ENCODE data around the gene SLC5A6.

Gene SLC5A6

GRCh38 chr2:27236626-27237025 lies 24.6 kb upstream of the SLC5A6 start:
- H3K27me3 ChIP-seq (ENCODE audit: control insufficient read depth, insufficient read depth, low read length), result no peaks in the 10 kb centered on the region
- no peak overlapping the region for H3K27ac ChIP-seq (ENCODE audit: low read length)
- H3K36me3 ChIP-seq (ENCODE audit: control insufficient read depth, insufficient read depth, low read length), result peaks cover 86% of the 10 kb centered on the region
- WGBS (ENCODE audit: insufficient coverage, insufficient read length), result no CpG with 5 or more reads among the region's 3 CpGs
- no peaks in the 10 kb centered on the region for H3K4me1 ChIP-seq (ENCODE audit: control insufficient read depth, insufficient read depth, low read length)
- H3K4me3 ChIP-seq (ENCODE audit: low read length), result no peak overlapping the region
- no peak for DNase-seq (ENCODE audit: low read depth, low spot score)
- H3K9me3 ChIP-seq (ENCODE audit: control insufficient read depth, insufficient read depth, low read length), result no peaks in the 10 kb centered on the region

DNA sequence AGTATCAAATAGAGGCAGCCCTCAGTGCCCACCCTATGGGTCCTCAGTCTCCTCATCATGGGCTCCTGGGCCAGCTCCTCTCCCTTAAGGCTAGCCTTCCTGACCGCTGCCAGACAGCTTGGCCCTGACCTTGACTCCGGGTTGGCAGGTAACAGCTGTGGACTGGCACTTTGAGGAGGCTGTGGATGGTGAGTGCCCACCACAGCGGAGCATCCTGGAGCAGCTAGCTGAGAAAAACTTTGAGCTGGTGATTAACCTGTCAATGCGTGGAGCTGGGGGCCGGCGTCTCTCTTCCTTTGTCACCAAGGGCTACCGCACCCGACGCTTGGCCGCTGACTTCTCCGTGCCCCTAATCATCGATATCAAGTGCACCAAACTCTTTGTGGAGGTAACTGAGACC lies 24.1 kb upstream of the SLC5A6 start:
- DNase-seq (ENCODE audit: low read depth, low spot score), result no peak
- Histone ChIP-seq H3K4me3 (ENCODE audit: low read length) (no peak overlapping the region), H3K4me1 (ENCODE audit: control insufficient read depth, insufficient read depth, low read length) (no peaks in the 10 kb centered on the region), H3K27me3 (ENCODE audit: control insufficient read depth, insufficient read depth, low read length) (no peaks in the 10 kb centered on the region), H3K36me3 (ENCODE audit: control insufficient read depth, insufficient read depth, low read length) (peaks cover 86% of the 10 kb centered on the region), H3K9me3 (ENCODE audit: control insufficient read depth, insufficient read depth, low read length) (no peaks in the 10 kb centered on the region), H3K27ac (ENCODE audit: low read length) (no peak overlapping the region)
- WGBS (ENCODE audit: insufficient coverage, insufficient read length), result no CpG with 5 or more reads among the region's 12 CpGs

- H3K4me3 ChIP-seq (ENCODE audit: low read length), result no peak overlapping the region
- WGBS (ENCODE audit: insufficient coverage, insufficient read length), result no CpG with 5 or more reads among the region's 14 CpGs
- H3K36me3 ChIP-seq (ENCODE audit: control insufficient read depth, insufficient read depth, low read length), result peaks cover 69% of the 10 kb centered on the region
- H3K27ac ChIP-seq (ENCODE audit: low read length), result no peak overlapping the region
- no peaks in the 10 kb centered on the region for H3K4me1 ChIP-seq (ENCODE audit: control insufficient read depth, insufficient read depth, low read length)
- no peak for DNase-seq (ENCODE audit: low read depth, low spot score)
- H3K27me3 ChIP-seq (ENCODE audit: control insufficient read depth, insufficient read depth, low read length), result no peaks in the 10 kb centered on the region
- no peaks in the 10 kb centered on the region for H3K9me3 ChIP-seq (ENCODE audit: control insufficient read depth, insufficient read depth, low read length)
Observed at GRCh38 chr2:27233341-27233740, 21.3 kb upstream of the SLC5A6 start.

- Histone ChIP-seq H3K9me3 (ENCODE audit: control insufficient read depth, insufficient read depth, low read length) (no peaks in the 10 kb centered on the region), H3K4me3 (ENCODE audit: low read length) (no peak overlapping the region), H3K27ac (ENCODE audit: low read length) (no peak overlapping the region), H3K27me3 (ENCODE audit: control insufficient read depth, insufficient read depth, low read length) (no peaks in the 10 kb centered on the region), H3K36me3 (ENCODE audit: control insufficient read depth, insufficient read depth, low read length) (peaks cover 61% of the 10 kb centered on the region), H3K4me1 (ENCODE audit: control insufficient read depth, insufficient read depth, low read length) (no peaks in the 10 kb centered on the region)
- no CpG with 5 or more reads among the region's 13 CpGs for WGBS (ENCODE audit: insufficient coverage, insufficient read length)
- DNase-seq (ENCODE audit: low read depth, low spot score), result no peak
Observed at GRCh38 chr2:27231921-27232320, 19.9 kb upstream of the SLC5A6 start.

DNA sequence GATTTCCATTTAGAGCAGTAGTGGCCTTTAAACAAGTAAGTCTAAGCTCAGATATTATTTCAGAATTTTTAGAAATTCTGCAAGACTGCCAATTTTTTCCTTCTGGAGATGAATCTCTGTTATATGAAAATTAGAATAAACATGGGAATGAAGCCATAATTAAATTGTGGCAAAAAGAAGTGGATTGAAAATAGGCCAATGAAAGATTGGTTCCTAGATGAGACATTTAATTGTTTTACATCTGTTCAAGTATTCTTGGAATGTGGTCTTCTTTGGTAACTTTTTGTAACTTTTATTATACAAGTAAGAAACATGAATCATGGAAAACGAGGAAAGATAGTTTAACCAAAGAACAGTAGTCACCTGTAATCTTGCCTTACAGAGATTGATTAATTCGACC lies 15.4 kb upstream of the SLC5A6 start:
- no peak for DNase-seq (ENCODE audit: low read depth, low spot score)
- Histone ChIP-seq H3K27ac (ENCODE audit: low read length) (no peak overlapping the region), H3K4me3 (ENCODE audit: low read length) (no peak overlapping the region), H3K9me3 (ENCODE audit: control insufficient read depth, insufficient read depth, low read length) (no peaks in the 10 kb centered on the region), H3K27me3 (ENCODE audit: control insufficient read depth, insufficient read depth, low read length) (no peaks in the 10 kb centered on the region), H3K36me3 (ENCODE audit: control insufficient read depth, insufficient read depth, low read length) (peaks cover 63% of the 10 kb centered on the region), H3K4me1 (ENCODE audit: control insufficient read depth, insufficient read depth, low read length) (no peaks in the 10 kb centered on the region)
- WGBS (ENCODE audit: insufficient coverage, insufficient read length), result no CpG with 5 or more reads among the region's 2 CpGs

DNA sequence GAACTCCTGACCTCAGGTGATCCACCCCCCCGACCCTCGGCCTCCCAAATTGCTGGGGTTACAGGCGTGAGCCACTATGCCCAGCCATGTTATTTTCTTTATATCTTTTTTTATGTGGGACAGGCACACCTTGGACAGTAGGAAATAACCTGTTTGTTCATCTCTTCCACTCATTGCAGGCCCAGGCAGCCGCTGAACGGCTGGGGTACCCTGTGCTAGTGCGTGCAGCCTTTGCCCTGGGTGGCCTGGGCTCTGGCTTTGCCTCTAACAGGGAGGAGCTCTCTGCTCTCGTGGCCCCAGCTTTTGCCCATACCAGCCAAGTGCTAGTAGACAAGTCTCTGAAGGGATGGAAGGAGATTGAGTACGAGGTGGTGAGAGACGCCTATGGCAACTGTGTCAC lies 13.5 kb upstream of the SLC5A6 start:
- Histone ChIP-seq H3K36me3 (ENCODE audit: control insufficient read depth, insufficient read depth, low read length) (peaks cover 59% of the 10 kb centered on the region), H3K4me1 (ENCODE audit: control insufficient read depth, insufficient read depth, low read length) (no peaks in the 10 kb centered on the region), H3K4me3 (ENCODE audit: low read length) (no peak overlapping the region), H3K9me3 (ENCODE audit: control insufficient read depth, insufficient read depth, low read length) (no peaks in the 10 kb centered on the region), H3K27me3 (ENCODE audit: control insufficient read depth, insufficient read depth, low read length) (no peaks in the 10 kb centered on the region), H3K27ac (ENCODE audit: low read length) (no peak overlapping the region)
- DNase-seq (ENCODE audit: low read depth, low spot score), result no peak
- no CpG with 5 or more reads among the region's 9 CpGs for WGBS (ENCODE audit: insufficient coverage, insufficient read length)

GRCh38 chr2:27223416-27223815 lies 11.3 kb upstream of the SLC5A6 start:
- no peak overlapping the region for H3K4me3 ChIP-seq (ENCODE audit: low read length)
- H3K27ac ChIP-seq (ENCODE audit: low read length), result no peak overlapping the region
- no peaks in the 10 kb centered on the region for H3K9me3 ChIP-seq (ENCODE audit: control insufficient read depth, insufficient read depth, low read length)
- no peak for DNase-seq (ENCODE audit: low read depth, low spot score)
- no peaks in the 10 kb centered on the region for H3K4me1 ChIP-seq (ENCODE audit: control insufficient read depth, insufficient read depth, low read length)
- H3K36me3 ChIP-seq (ENCODE audit: control insufficient read depth, insufficient read depth, low read length), result peaks cover 58% of the 10 kb centered on the region
- H3K27me3 ChIP-seq (ENCODE audit: control insufficient read depth, insufficient read depth, low read length), result no peaks in the 10 kb centered on the region
- WGBS (ENCODE audit: insufficient coverage, insufficient read length), result no CpG with 5 or more reads among the region's 6 CpGs

- H3K9me3 ChIP-seq (ENCODE audit: control insufficient read depth, insufficient read depth, low read length), result no peaks in the 10 kb centered on the region
- WGBS (ENCODE audit: insufficient coverage, insufficient read length), result no CpG with 5 or more reads among the region's 5 CpGs
- no peak overlapping the region for H3K4me3 ChIP-seq (ENCODE audit: low read length)
- H3K4me1 ChIP-seq (ENCODE audit: control insufficient read depth, insufficient read depth, low read length), result no peaks in the 10 kb centered on the region
- no peaks in the 10 kb centered on the region for H3K27me3 ChIP-seq (ENCODE audit: control insufficient read depth, insufficient read depth, low read length)
- DNase-seq (ENCODE audit: low read depth, low spot score), result no peak
- peaks cover 56% of the 10 kb centered on the region for H3K36me3 ChIP-seq (ENCODE audit: control insufficient read depth, insufficient read depth, low read length)
- H3K27ac ChIP-seq (ENCODE audit: low read length), result no peak overlapping the region
Observed at GRCh38 chr2:27222407-27222806, 10.3 kb upstream of the SLC5A6 start.

DNA sequence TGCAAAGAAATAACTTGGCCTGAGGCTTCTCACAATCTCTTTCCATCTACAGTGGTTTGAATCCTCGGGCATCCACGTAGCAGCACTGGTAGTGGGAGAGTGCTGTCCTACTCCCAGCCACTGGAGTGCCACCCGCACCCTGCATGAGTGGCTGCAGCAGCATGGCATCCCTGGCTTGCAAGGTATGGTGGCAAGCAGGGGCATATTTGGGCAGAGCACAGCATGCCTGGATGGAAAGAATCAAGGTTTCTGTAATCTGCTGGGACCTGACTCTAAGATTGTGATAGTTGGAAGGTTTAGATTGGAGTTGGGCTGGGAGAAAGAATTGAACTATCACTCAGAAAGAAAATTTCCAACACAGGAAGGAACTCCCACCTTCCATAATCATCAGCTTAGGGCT lies 9.1 kb upstream of the SLC5A6 start:
- WGBS (ENCODE audit: insufficient coverage, insufficient read length), result no CpG with 5 or more reads among the region's 3 CpGs
- Histone ChIP-seq H3K9me3 (ENCODE audit: control insufficient read depth, insufficient read depth, low read length) (no peaks in the 10 kb centered on the region), H3K4me3 (ENCODE audit: low read length) (no peak overlapping the region), H3K27me3 (ENCODE audit: control insufficient read depth, insufficient read depth, low read length) (no peaks in the 10 kb centered on the region), H3K4me1 (ENCODE audit: control insufficient read depth, insufficient read depth, low read length) (0 out of 2 replicates have a peak, but pooled peaks cover 1% of the 10 kb centered on the region), H3K27ac (ENCODE audit: low read length) (no peak overlapping the region), H3K36me3 (ENCODE audit: control insufficient read depth, insufficient read depth, low read length) (peaks cover 46% of the 10 kb centered on the region)
- no peak for DNase-seq (ENCODE audit: low read depth, low spot score)

GRCh38 chr2:27220091-27220490 lies 8.0 kb upstream of the SLC5A6 start:
- Histone ChIP-seq H3K27ac (ENCODE audit: low read length) (no peak overlapping the region), H3K36me3 (ENCODE audit: control insufficient read depth, insufficient read depth, low read length) (peaks cover 36% of the 10 kb centered on the region), H3K4me3 (ENCODE audit: low read length) (no peak overlapping the region), H3K4me1 (ENCODE audit: control insufficient read depth, insufficient read depth, low read length) (0 out of 2 replicates have a peak, but pooled peaks cover 1% of the 10 kb centered on the region), H3K27me3 (ENCODE audit: control insufficient read depth, insufficient read depth, low read length) (no peaks in the 10 kb centered on the region), H3K9me3 (ENCODE audit: control insufficient read depth, insufficient read depth, low read length) (no peaks in the 10 kb centered on the region)
- no peak for DNase-seq (ENCODE audit: low read depth, low spot score)
- WGBS (ENCODE audit: insufficient coverage, insufficient read length), result no CpG with 5 or more reads among the region's 7 CpGs

DNA sequence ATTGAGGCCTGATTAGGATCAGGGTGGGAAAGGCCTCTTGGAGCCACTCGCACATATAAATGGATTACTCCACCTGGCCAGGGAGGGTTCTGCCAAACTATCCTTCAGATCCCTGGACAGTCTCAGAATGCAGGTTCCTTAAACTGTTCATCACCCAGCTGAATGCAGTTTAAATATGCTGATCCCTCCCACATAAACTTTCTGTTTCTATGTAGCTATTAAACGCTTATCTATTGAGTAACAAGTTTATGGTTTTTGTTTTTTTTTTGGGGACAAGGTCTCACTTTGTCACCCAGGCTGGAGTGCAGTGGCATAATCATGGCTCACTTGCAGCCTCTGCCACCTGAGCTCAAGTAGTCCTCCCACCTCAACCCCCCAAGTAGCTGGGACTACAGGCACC lies 7.0 kb upstream of the SLC5A6 start:
- Histone ChIP-seq H3K4me3 (ENCODE audit: low read length) (no peak overlapping the region), H3K9me3 (ENCODE audit: control insufficient read depth, insufficient read depth, low read length) (no peaks in the 10 kb centered on the region), H3K36me3 (ENCODE audit: control insufficient read depth, insufficient read depth, low read length) (peaks cover 27% of the 10 kb centered on the region; the same call in 1 of the 2 replicates), H3K27ac (ENCODE audit: low read length) (no peak overlapping the region), H3K27me3 (ENCODE audit: control insufficient read depth, insufficient read depth, low read length) (no peaks in the 10 kb centered on the region), H3K4me1 (ENCODE audit: control insufficient read depth, insufficient read depth, low read length) (0 out of 2 replicates have a peak, but pooled peaks cover 1% of the 10 kb centered on the region)
- no CpG with 5 or more reads among the region's 2 CpGs for WGBS (ENCODE audit: insufficient coverage, insufficient read length)
- no peak for DNase-seq (ENCODE audit: low read depth, low spot score)

Measured in iPS DF 6.9 (cell line).